Esophagus squamous epithelium (tissue), 4 donors: Measurements from ENCODE around the gene UBE2I.

Source experiments
- CTCF ChIP-seq, 6 experiments: fragments of 450-650 bp in 4 of 6; fragments of 200-600 bp in 2 of 6; sonication (generic) in 2 of 6; IDR thresholded peaks; one replicate each; pipeline ENCODE4 v1.5.1; 2016 to 2019; ENCODE audit warnings: antibody characterized with exemption in 6 of 6, mild to moderate bottlenecking in 4 of 6, moderate library complexity in 4 of 6
- POLR2A ChIP-seq, 4 donors: fragments of 450-650 bp; IDR thresholded peaks; one replicate each; pipeline ENCODE4 v1.6.1; 2017; ENCODE audit warnings: antibody characterized with exemption in 4 of 4, mild to moderate bottlenecking in 4 of 4, moderate library complexity in 3 of 4

- no peak for TF ChIP-seq CTCF (IDR thresholded peaks at IDR 0.05)
- no peak for TF ChIP-seq POLR2A (IDR thresholded peaks at IDR 0.05)
Measured at GRCh38 chr16:1262846-1263221, 46.6 kb upstream of the UBE2I start.
